GM06990 (cell line): Measurements from ENCODE around the gene SBK3.

Experiments
- DNase-seq: peaks from one replicate; pipeline ENCODE4 v3.0.0-alpha.2; 2011; ENCODE audit not compliant: insufficient read length; ENCODE audit errors: extremely low read depth
- H3K27me3 ChIP-seq: replicated peaks from 2 replicates; pipeline ENCODE4 v1.6.0; 2011; ENCODE audit warnings: low read length; ENCODE audit not compliant: control insufficient read depth, insufficient read depth
- H3K36me3 ChIP-seq: 2 replicates; pipeline ENCODE4 v1.5.1; 2011; ENCODE audit warnings: low read length; ENCODE audit not compliant: control insufficient read depth, insufficient read depth
- H3K4me3 ChIP-seq: replicated peaks from 2 replicates; pipeline ENCODE4 v1.5.1; 2011; ENCODE audit warnings: low read depth, mild to moderate bottlenecking, control low read depth, low read length
- TF ChIP-seq, protein P1 (sequence below): IDR thresholded peaks from 2 replicates; pipeline ENCODE4 v1.5.1; 2011; ENCODE audit warnings: low read length, control low read depth, mild to moderate bottlenecking, inconsistent platforms; ENCODE audit not compliant: insufficient read depth, poor library complexity, severe bottlenecking

SBK3 gene

GRCh38 chr19:55552206-55552605 is 6.9 kb upstream of the SBK3 start:
- TF ChIP-seq, protein P1, sequence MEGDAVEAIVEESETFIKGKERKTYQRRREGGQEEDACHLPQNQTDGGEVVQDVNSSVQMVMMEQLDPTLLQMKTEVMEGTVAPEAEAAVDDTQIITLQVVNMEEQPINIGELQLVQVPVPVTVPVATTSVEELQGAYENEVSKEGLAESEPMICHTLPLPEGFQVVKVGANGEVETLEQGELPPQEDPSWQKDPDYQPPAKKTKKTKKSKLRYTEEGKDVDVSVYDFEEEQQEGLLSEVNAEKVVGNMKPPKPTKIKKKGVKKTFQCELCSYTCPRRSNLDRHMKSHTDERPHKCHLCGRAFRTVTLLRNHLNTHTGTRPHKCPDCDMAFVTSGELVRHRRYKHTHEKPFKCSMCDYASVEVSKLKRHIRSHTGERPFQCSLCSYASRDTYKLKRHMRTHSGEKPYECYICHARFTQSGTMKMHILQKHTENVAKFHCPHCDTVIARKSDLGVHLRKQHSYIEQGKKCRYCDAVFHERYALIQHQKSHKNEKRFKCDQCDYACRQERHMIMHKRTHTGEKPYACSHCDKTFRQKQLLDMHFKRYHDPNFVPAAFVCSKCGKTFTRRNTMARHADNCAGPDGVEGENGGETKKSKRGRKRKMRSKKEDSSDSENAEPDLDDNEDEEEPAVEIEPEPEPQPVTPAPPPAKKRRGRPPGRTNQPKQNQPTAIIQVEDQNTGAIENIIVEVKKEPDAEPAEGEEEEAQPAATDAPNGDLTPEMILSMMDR = no peak
- Histone ChIP-seq H3K27me3 (peaks cover 2% of the 10 kb centered on the region; the same call in 1 of the 2 replicates), H3K4me3 (no peak overlapping the region), H3K36me3 (no peaks in the 10 kb centered on the region)
- no peak for DNase-seq

DNA sequence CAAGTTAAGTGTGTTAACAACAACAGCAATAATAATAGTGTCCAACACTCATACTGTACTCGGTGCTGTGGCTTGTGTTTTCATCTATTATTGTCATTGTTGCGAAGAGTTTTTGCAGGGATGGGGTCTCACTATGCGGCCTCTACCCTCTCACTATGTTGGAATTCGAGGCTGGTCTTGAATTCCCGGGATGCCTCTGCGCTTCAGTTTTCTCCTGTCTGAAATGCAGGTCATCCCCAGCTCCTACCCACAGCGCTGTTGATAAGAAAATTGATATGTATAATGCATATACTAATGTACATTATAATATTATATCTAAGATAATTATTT is 4.9 kb upstream of the SBK3 start:
- Histone ChIP-seq H3K36me3 (no peaks in the 10 kb centered on the region), H3K27me3 (peaks cover 2% of the 10 kb centered on the region; the same call in 1 of the 2 replicates), H3K4me3 (no peak overlapping the region)
- DNase-seq = no peak
- TF ChIP-seq, protein P1 = no peak

DNA sequence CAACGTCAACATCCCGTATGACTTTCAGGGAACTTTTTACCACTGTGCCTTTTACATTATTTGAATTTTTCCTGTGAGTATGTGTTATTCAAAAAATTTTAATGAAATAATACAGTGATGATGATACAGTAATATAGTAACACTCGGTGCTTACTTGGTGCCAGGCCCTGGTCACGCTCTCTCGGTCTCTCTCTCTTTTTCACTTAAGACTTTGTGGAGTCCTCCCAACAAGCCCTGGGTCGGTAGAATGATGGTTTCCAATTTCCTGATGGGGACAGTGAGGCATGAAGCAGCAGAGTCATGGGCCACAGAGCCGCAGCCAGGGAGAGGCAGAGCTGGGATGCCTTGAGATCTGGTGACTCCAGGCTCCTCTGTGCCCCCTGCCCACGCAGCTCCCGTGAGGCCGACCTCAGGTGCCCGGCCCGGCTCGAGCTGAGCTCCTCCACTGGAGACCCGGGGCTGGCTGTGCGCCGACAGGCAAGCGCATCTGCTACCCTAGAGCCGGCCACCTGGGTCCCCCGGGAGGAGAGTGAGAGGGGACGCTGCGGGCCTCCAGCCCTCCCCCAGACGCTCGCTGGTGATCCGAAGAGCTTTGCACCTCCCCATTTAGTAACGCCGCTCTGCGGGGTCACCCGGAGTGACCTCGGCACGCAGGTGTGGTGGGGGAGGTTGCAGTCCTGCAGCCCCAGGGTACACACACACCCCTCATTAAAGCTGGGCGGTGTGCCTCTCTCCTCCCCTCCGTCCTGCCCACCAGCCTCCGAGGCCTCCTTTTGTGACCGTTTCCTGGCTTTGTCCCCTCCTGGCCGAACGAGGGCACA is 4.4 kb upstream of the SBK3 start:
- Histone ChIP-seq H3K36me3 (no peaks in the 10 kb centered on the region), H3K4me3 (no peak overlapping the region), H3K27me3 (peaks cover 2% of the 10 kb centered on the region; the same call in 1 of the 2 replicates)
- DNase-seq = no peak
- TF ChIP-seq, protein P1 = no peak

DNA sequence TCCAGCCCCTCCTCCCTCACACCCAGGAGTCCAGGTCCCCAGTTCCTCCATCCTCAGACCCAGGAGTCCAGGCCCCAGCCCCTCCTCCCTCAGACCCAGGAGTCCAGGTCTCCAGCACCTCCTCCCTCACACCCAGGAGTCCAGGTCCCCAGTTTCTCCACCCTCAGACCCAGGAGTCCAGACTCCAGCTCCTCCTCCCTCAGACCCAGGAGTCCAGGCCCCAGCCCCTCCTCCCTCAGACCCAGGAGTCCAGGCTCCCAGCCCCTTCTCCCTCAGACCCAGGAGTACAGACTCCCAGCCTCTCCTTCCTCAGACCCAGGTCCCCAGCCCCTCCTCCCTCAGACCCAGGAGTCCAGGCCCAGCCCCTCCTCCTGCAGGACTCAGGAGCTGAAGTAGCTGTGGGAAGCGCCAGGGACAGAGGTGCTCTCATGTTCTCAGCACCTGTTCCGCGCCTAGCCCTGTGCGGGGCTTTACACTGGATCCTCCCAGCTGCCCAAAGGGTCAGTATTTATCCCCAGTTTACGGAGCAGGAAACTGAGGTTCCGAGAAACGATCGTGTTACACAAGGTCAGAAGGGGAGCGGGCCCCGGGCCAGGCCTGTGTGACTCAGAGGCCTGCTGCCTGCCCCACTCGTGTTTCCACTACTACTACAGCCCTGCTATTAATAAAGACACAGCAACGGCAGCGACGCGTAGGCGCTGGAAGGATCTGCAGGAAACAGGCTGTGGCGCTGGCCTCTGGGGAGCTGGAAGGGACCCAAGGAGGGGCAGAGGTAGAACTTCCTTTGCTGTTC is 1.7 kb upstream of the SBK3 start:
- Histone ChIP-seq H3K4me3 (no peak overlapping the region), H3K36me3 (no peaks in the 10 kb centered on the region), H3K27me3 (peaks cover 2% of the 10 kb centered on the region; the same call in 1 of the 2 replicates)
- no peak for DNase-seq
- TF ChIP-seq, protein P1 = no peak

DNA sequence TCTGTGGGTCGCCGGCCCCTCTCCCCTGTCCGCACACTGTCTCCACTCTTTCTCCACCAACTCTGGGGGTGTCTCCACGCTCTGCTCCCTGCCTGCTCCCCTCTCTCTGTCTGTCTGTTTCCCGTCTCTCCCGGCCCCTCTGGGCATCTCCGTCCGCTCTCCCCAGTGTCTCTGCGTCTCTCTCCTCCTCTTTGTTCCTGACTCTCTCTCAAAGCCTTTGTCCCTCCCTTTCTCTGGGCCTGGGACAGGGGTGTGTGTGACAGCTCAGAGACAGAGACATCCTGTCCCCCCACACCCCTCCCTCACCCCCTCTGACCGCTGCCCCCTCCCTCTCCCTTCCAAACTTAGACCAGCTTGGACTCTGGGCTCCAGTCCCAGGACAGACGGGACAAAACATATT is 668 bp upstream of the SBK3 start:
- peaks cover 2% of the 10 kb centered on the region; the same call in 1 of the 2 replicates for H3K27me3 ChIP-seq
- H3K4me3 ChIP-seq = no peak overlapping the region
- no peaks in the 10 kb centered on the region for H3K36me3 ChIP-seq
- DNase-seq = no peak
- TF ChIP-seq, protein P1 = no peak
